IMR-90 (cell line): ENCODE data around the gene PSMA6. TPM values are rescaled to one million over a fixed set of nuclear protein-coding genes. Genes with fewer than 3 reads are reported as not detected.
A peak's percentile ranks its signal among the peaks of the same experiment; 100 is the strongest.

Experiments
- ATAC-seq: fragments of 200-7000 bp; cut with Tn5 transposase; 2 replicates; pipeline ENCODE4 v1.9.1; 2020; ENCODE audit warnings: low read depth, mild to moderate bottlenecking, moderate library complexity
- BruUV-seq: library from RNA; stranded (reverse); fragments of 400-500 nt; replicated peaks from 2 replicates; lab custom pipeline; 2021; lab: Mats Ljungman, UMichigan
- CTCF ChIA-PET: fragments of 300-600 bp; formaldehyde crosslinking; extraction: SDS; loops from one replicate; lab custom pipeline; 2021; ENCODE audit warnings: antibody characterized with exemption; lab: Yijun Ruan, JAX
- POLR2A ChIA-PET: fragments of 300-600 bp; sonication (Branson Sonifier 250); formaldehyde crosslinking; loops from one replicate; lab custom pipeline; 2022; ENCODE audit warnings: antibody characterized with exemption; ENCODE audit not compliant: unreplicated experiment; lab: Charles Lee
- DNase-seq: peaks from one replicate; pipeline ENCODE4 v3.0.0; 2013
- H2AFZ ChIP-seq: replicated peaks from 2 replicates; pipeline ENCODE3; 2013; ENCODE audit warnings: low read length, mild to moderate bottlenecking; ENCODE audit not compliant: poor library complexity
- H2AK5ac ChIP-seq: 2 replicates; pipeline ENCODE4 v1.6.1; 2013; ENCODE audit warnings: low read depth, low read length, inconsistent platforms
- H2AK9ac ChIP-seq: replicated peaks from 2 replicates; pipeline ENCODE3; 2013; ENCODE audit warnings: mild to moderate bottlenecking, low read depth, low read length, moderate library complexity; ENCODE audit not compliant: poor library complexity
- H2BK120ac ChIP-seq: 2 replicates; pipeline ENCODE4 v1.6.1; 2013; ENCODE audit warnings: low read depth, low read length, inconsistent platforms
- H2BK15ac ChIP-seq: 3 replicates; pipeline ENCODE4 v1.6.1; 2013; ENCODE audit warnings: low read depth, low read length, inconsistent platforms
- H2BK20ac ChIP-seq: 2 replicates; pipeline ENCODE4 v1.6.1; 2013; ENCODE audit warnings: low read depth, mild to moderate bottlenecking, inconsistent platforms, low read length, moderate library complexity
- H2BK5ac ChIP-seq: 2 replicates; pipeline ENCODE4 v1.6.1; 2013; ENCODE audit warnings: mild to moderate bottlenecking, low read depth, low read length, inconsistent platforms; ENCODE audit not compliant: poor library complexity, severe bottlenecking
- H3K14ac ChIP-seq: replicated peaks from 2 replicates; pipeline ENCODE4 v1.6.1; 2013; ENCODE audit warnings: low read depth, low read length, inconsistent platforms
- H3K18ac ChIP-seq: 2 replicates; pipeline ENCODE4 v1.6.1; 2013; ENCODE audit warnings: low read depth, low read length, control low read depth
- H3K23ac ChIP-seq: 2 replicates; pipeline ENCODE4 v1.6.1; 2013; ENCODE audit warnings: low read depth, low read length, inconsistent platforms
- H3K27ac ChIP-seq: 2 replicates; pipeline ENCODE4 v1.5.1; 2013; ENCODE audit warnings: mild to moderate bottlenecking, control low read depth, low read length; ENCODE audit not compliant: insufficient read depth
- H3K27me3 ChIP-seq: 2 replicates; pipeline ENCODE4 v1.6.1; 2013; ENCODE audit warnings: low read length; ENCODE audit not compliant: control insufficient read depth, insufficient read depth
- H3K36me3 ChIP-seq: 2 replicates; pipeline ENCODE4 v1.6.1; 2013; ENCODE audit warnings: low read length, mixed read lengths; ENCODE audit not compliant: control insufficient read depth, insufficient read depth
- H3K4ac ChIP-seq: 2 replicates; pipeline ENCODE4 v1.6.1; 2013; ENCODE audit warnings: low read depth, low read length, inconsistent platforms
- H3K4me1 ChIP-seq: 2 replicates; pipeline ENCODE4 v1.6.1; 2013; ENCODE audit warnings: low read length, mixed read lengths; ENCODE audit not compliant: control insufficient read depth, insufficient read depth
- H3K4me2 ChIP-seq: 2 replicates; pipeline ENCODE4 v1.6.1; 2013; ENCODE audit warnings: low read depth, mild to moderate bottlenecking, control low read depth, low read length, moderate library complexity
- H3K4me3 ChIP-seq: 2 replicates; pipeline ENCODE4 v1.5.1; 2013; ENCODE audit warnings: low read depth, mild to moderate bottlenecking, control low read depth, low read length, moderate library complexity; ENCODE audit not compliant: insufficient read depth
- H3K56ac ChIP-seq: 2 replicates; pipeline ENCODE4 v1.6.1; 2013; ENCODE audit warnings: low read length, inconsistent platforms; ENCODE audit not compliant: insufficient read depth; ENCODE audit errors: extremely low read depth
- H3K79me1 ChIP-seq, 2 experiments: 2 replicates each; pipeline ENCODE4 v1.6.1; 2013; ENCODE audit warnings: low read length in 2 of 2, inconsistent platforms in 1 of 2, low read depth in 1 of 2
- H3K9ac ChIP-seq: 2 replicates; pipeline ENCODE4 v1.6.1; 2013; ENCODE audit warnings: low read depth, low read length, control low read depth
- H3K9me1 ChIP-seq: 2 replicates; pipeline ENCODE4 v1.6.1; 2013; ENCODE audit warnings: low read length, inconsistent platforms; ENCODE audit not compliant: insufficient read depth
- H3K9me3 ChIP-seq: 2 replicates; pipeline ENCODE4 v1.6.1; 2013; ENCODE audit warnings: low read length; ENCODE audit not compliant: control insufficient read depth, insufficient read depth
- H4K20me1 ChIP-seq: 2 replicates; pipeline ENCODE4 v1.6.1; 2013; ENCODE audit warnings: low read length, inconsistent platforms; ENCODE audit not compliant: insufficient read depth
- H4K5ac ChIP-seq: 2 replicates; pipeline ENCODE4 v1.6.1; 2013; ENCODE audit warnings: mild to moderate bottlenecking, low read depth, low read length, control low read depth
- H4K8ac ChIP-seq, 2 experiments: 2 replicates each; pipeline ENCODE4 v1.6.1; 2013; ENCODE audit warnings: low read depth in 2 of 2, low read length in 2 of 2, control low read depth in 1 of 2, inconsistent platforms in 1 of 2
- H4K91ac ChIP-seq: 2 replicates; pipeline ENCODE4 v1.6.1; 2013; ENCODE audit warnings: low read depth, low read length, inconsistent platforms; ENCODE audit not compliant: insufficient read depth
- BHLHE40 ChIP-seq: fragments of 150-350 bp; IDR thresholded peaks from 2 replicates; pipeline ENCODE4 v1.6.1; 2016; ENCODE audit warnings: mild to moderate bottlenecking, low read depth, low read length
- CHD1 ChIP-seq: IDR thresholded peaks from 2 replicates; pipeline ENCODE4 v1.6.1; 2012; ENCODE audit warnings: low read depth, low read length, improper control_type of control experiment
- FOS ChIP-seq: fragments of 150-350 bp; IDR thresholded peaks from 2 replicates; pipeline ENCODE4 v1.6.1; 2016; ENCODE audit warnings: low read depth, low read length
- MAZ ChIP-seq: IDR thresholded peaks from 2 replicates; pipeline ENCODE4 v1.6.1; 2012; ENCODE audit warnings: low read depth, mild to moderate bottlenecking, low read length, improper control_type of control experiment, moderate library complexity, borderline replicate concordance
- MXI1 ChIP-seq: IDR thresholded peaks from 2 replicates; pipeline ENCODE4 v1.6.1; 2012; ENCODE audit warnings: low read depth, mild to moderate bottlenecking, low read length, moderate library complexity, borderline replicate concordance
- POLR2A ChIP-seq: IDR thresholded peaks from 2 replicates; pipeline ENCODE4 v1.6.1; 2012; ENCODE audit warnings: mild to moderate bottlenecking, low read depth, low read length
- RAD21 ChIP-seq: IDR thresholded peaks from 2 replicates; pipeline ENCODE4 v1.6.1; 2012; ENCODE audit warnings: low read length, improper control_type of control experiment
- RFX5 ChIP-seq: IDR thresholded peaks from 2 replicates; pipeline ENCODE4 v1.8.0; 2012; ENCODE audit warnings: low read depth, mild to moderate bottlenecking, low read length, moderate library complexity
- SMC3 ChIP-seq: fragments of 150-350 bp; IDR thresholded peaks from 2 replicates; pipeline ENCODE4 v1.6.1; 2016; ENCODE audit warnings: low read depth, mild to moderate bottlenecking, antibody characterized with exemption, low read length, moderate library complexity
- WGBS, 2 experiments: methylation state at CpG; one replicate each; pipeline versions ENCODE4 v1.1.5 to v1.1.7; 2013; ENCODE audit warnings: missing lambda C conversion rate in 2 of 2; ENCODE audit not compliant: insufficient read length in 1 of 2; ENCODE audit errors: extremely low coverage in 2 of 2; 5-methylcytosine and 5-hydroxymethylcytosine counted together
- dilution Hi-C: fragments of 300-500 bp; cut with HindIII; formaldehyde crosslinking; loops from one replicate; pipeline ENCODE4 v1.14.3; 2018; ENCODE audit warnings: low sequenced_read_pairs; ENCODE audit not compliant: unreplicated experiment
- in situ Hi-C: fragments of 300-500 bp; cut with MboI; formaldehyde crosslinking; loops from 3 replicates; pipeline ENCODE4 v1.14.3; 2019; ENCODE audit warnings: low sequenced_read_pairs, inconsistent platforms, mixed read lengths
- intact Hi-C: fragments of 100-400 bp; cut with micrococcal nuclease; formaldehyde crosslinking; loops from 2 replicates; pipeline ENCODE4 v1.10.0; 2022
- polyA plus RNA-seq, 3 experiments: library from polyadenylated mRNA; depleted of rRNA; stranded (reverse); fragments of >200 nt; gene quantifications; 2 replicates each; pipeline ENCODE4 v1.2.3, GENCODE V29; 2012; ENCODE audit warnings: low replicate concordance in 1 of 3
- total RNA-seq: library from RNA; depleted of rRNA; stranded (reverse); fragments of >200 nt; gene quantifications from 2 replicates; pipeline ENCODE4 v1.2.3, GENCODE V29; 2012
- TF ChIP-seq, protein P1 (sequence below): fragments of 150-350 bp; IDR thresholded peaks from 2 replicates; pipeline ENCODE4 v1.6.1; 2016; ENCODE audit warnings: low read depth, mild to moderate bottlenecking, low read length, moderate library complexity, borderline replicate concordance
- TF ChIP-seq, protein P2 (sequence below): fragments of 150-350 bp; IDR thresholded peaks from 2 replicates; pipeline ENCODE4 v1.6.1; 2017; ENCODE audit warnings: mild to moderate bottlenecking, antibody characterized with exemption, low read length, low read depth

The PSMA6 gene
- total and polyA plus RNA-seq, 2 of the 4 experiments (the other 2 are of a cell fraction), result 184 to 530 TPM

DNA sequence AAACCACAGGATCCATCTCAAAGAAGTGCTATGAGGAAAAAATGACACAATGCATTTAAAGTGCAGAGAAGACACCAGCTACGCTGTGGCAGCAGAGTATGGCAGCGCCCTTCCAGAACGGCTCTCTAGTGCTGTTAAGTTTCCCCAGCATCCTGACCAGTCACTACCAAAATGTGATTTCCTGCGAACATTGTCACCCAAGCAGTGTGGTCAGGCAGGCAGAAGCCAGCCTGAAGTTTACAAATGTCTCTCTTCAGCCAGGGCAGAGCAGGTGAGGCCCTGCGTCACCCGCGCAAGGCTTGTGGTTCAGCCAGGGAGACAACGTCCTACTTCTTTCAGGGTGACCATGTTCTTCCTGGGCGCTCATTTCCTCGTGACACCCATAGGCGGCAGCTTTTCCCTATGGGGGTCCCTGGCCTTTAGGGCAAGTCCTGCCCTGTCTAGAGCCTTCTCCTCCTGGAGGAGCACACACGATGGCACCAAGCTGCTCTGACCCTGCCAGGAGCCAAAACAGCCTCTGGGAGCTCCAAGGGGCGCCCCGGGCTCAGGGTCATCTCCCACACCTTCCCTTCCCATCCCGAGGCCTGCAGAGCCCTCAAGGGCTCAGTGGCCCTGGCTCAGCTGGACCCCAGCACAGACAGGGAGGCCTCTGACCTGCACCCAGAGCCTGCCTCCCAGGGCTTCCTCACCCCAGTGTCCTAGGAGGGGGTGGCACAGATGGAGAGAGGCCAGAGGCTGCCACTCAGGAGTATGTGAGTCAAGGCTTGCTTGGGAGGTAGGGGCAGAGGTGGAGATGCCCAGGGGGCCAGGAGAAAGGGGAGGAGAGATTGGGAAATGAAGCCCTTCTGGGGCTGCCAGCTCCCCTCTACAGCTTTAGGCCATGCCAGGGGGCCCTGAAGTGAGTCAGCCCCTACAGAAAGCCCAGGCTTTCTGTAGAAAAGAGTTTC is 41.9 kb downstream of the PSMA6 start (continued):
- TF ChIP-seq BHLHE40 (no peak), MXI1 (no peak)

DNA sequence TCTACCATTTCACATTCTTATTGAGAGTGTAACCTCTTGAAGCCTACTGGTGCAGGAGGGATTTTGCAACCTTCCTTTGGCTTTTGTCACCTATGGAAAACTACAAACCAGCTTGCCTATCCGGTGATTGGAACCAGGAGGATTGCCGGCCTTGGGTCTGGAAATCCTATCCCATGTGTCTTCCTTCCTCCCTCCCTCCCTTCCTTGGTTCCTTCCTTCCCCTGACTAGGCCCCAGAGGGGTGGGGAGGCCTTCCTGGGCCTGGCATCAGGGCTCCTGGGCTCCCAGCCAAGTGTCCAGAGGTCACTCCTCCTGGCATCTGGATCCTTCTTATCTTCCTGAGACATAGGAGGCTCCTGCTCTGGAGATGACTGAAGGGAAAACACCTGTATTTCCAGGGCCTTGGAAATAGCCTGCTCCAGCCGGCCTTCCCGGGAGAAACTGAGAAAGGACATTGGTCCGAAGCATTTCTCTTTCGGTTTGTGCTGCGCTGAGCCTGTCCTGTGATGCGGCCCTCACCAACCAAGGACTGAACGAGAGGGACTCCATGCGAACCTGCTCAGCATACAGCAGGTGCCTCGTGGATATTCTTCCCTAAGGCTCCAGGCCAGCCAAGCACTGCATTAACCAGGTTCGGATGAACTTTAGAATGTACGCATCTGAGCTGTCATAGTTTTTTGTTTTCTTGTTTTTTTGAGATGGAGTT is 43.4 kb downstream of the PSMA6 start:
- DNase-seq, result no peak
- dilution Hi-C loops, result no loop called here
- Histone ChIP-seq H3K14ac (0 out of 2 replicates have a peak overlapping the region, but pooled peaks have one; percentile 1), H3K23ac (no peak overlapping the region), H3K9me3 (no peaks in the 10 kb centered on the region), H4K20me1 (no peaks in the 10 kb centered on the region), H3K4me3 (no peak overlapping the region), H3K4me2 (no peak overlapping the region), H2BK15ac (no peak overlapping the region), H4K8ac (peak overlapping the region in 1 of 2 experiments; percentile 7; a peak in 1 of 4 replicates), H3K79me1 (0 out of 4 replicates have a peak, but pooled peaks cover 0 to 6% of the 10 kb centered on the region in 2 experiments), H3K36me3 (no peaks in the 10 kb centered on the region), H3K18ac (no peak overlapping the region), H2AK5ac (peak overlapping the region; percentile 64), H2AFZ (peak overlapping the region; percentile 58), H3K9me1 (peaks cover 18% of the 10 kb centered on the region), H4K5ac (no peak overlapping the region), H2BK20ac (no peak overlapping the region; the same call in 1 of the 2 replicates), H3K27ac (no peak overlapping the region; the same call in 1 of the 2 replicates), H3K9ac (no peak overlapping the region), H3K27me3 (no peaks in the 10 kb centered on the region), H2BK5ac (peak overlapping the region; percentile 80), H3K4ac (peak overlapping the region; percentile 18; the same call in 1 of the 2 replicates), H3K4me1 (peaks cover 31% of the 10 kb centered on the region), H2BK120ac (0 out of 2 replicates have a peak overlapping the region, but pooled peaks have one; percentile 17), H3K56ac (no peak overlapping the region), H2AK9ac (peak overlapping the region; percentile 78), H4K91ac (peak overlapping the region; percentile 32)
- 98% methylated on average over 11 of the region's 13 CpGs; no CpG with 5 or more reads in 1 of the 2 experiments for WGBS, 2 experiments
- intact Hi-C loops, result loop anchor here (1.0 kb wide), 1 partner anchor 69 kb away; the partner anchor contains the start of gene NFKBIA
- ChIA-PET CTCF (no interaction called here), POLR2A (no interaction called here)
- in situ Hi-C loops, result no loop called here
- no TSS peak for BruUV-seq
- ATAC-seq, result no peak
- TF ChIP-seq, protein P1, sequence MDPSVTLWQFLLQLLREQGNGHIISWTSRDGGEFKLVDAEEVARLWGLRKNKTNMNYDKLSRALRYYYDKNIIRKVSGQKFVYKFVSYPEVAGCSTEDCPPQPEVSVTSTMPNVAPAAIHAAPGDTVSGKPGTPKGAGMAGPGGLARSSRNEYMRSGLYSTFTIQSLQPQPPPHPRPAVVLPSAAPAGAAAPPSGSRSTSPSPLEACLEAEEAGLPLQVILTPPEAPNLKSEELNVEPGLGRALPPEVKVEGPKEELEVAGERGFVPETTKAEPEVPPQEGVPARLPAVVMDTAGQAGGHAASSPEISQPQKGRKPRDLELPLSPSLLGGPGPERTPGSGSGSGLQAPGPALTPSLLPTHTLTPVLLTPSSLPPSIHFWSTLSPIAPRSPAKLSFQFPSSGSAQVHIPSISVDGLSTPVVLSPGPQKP, result no peak
- TF ChIP-seq SMC3, result no peak
- no peak for TF ChIP-seq FOS
- no peak for TF ChIP-seq POLR2A
- no peak for TF ChIP-seq RAD21
- TF ChIP-seq, protein P2, sequence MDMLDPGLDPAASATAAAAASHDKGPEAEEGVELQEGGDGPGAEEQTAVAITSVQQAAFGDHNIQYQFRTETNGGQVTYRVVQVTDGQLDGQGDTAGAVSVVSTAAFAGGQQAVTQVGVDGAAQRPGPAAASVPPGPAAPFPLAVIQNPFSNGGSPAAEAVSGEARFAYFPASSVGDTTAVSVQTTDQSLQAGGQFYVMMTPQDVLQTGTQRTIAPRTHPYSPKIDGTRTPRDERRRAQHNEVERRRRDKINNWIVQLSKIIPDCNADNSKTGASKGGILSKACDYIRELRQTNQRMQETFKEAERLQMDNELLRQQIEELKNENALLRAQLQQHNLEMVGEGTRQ, result no peak
- TF ChIP-seq MAZ, result no peak
- TF ChIP-seq CHD1, result no peak
- no peak for TF ChIP-seq RFX5
